HepG2 (cell line): ENCODE results near the gene LSM2. TPM values are rescaled to one million over a fixed set of nuclear protein-coding genes. Genes with fewer than 3 reads are reported as not detected.

Experiments
- AGO2 ChIP-seq: fragments of 200-400 bp; formaldehyde crosslinking; optimal IDR thresholded peaks from 2 replicates; pipeline ENCODE3; 2017; ENCODE audit warnings: mild to moderate bottlenecking, low read depth, low read length, moderate library complexity
- HNRNPL ChIP-seq: fragments of 200-400 bp; formaldehyde crosslinking; IDR thresholded peaks from 2 replicates; pipeline ENCODE4 v1.6.1; 2017; ENCODE audit warnings: mild to moderate bottlenecking, low read depth, low read length
- SMAD3 ChIP-seq: sonication (generic); formaldehyde crosslinking; IDR thresholded peaks from 2 replicates; pipeline ENCODE4 v1.4.0; 2020; ENCODE audit warnings: missing genetic modification reagents
- TAF1 ChIP-seq: sonication (generic); formaldehyde crosslinking; IDR thresholded peaks from 2 replicates; pipeline ENCODE4 v1.4.0; 2020; ENCODE audit warnings: missing genetic modification reagents
- TARDBP ChIP-seq: sonication (generic); formaldehyde crosslinking; IDR thresholded peaks from 2 replicates; pipeline ENCODE4 v1.8.0; 2022; ENCODE audit warnings: mild to moderate bottlenecking, missing genetic modification reagents
- YY1 ChIP-seq: IDR thresholded peaks from 2 replicates; pipeline ENCODE4 v1.6.1; 2011; ENCODE audit warnings: low read length, low read depth, moderate library complexity, mild to moderate bottlenecking; ENCODE audit not compliant: insufficient read depth, insufficient replicate concordance
- ZBTB3 ChIP-seq: sonication (generic); formaldehyde crosslinking; IDR thresholded peaks from 2 replicates; pipeline ENCODE4 v1.4.0; 2020; ENCODE audit warnings: low read depth, mild to moderate bottlenecking, moderate library complexity, missing genetic modification reagents, borderline replicate concordance
- ZNF281 ChIP-seq: sonication (generic); formaldehyde crosslinking; IDR thresholded peaks from 2 replicates; pipeline ENCODE4 v1.4.0; 2020; ENCODE audit warnings: missing genetic modification reagents, borderline replicate concordance
- ZNF335 ChIP-seq: sonication (generic); formaldehyde crosslinking; IDR thresholded peaks from 2 replicates; pipeline ENCODE4 v1.4.0; 2020; ENCODE audit warnings: missing genetic modification reagents
- polyA plus RNA-seq, 8 experiments: library from polyadenylated mRNA; depleted of rRNA in 3 of 8; stranded (reverse) in 7 of 8; unstranded in 1 of 8; fragments of >200 nt; fragmentation: Illumina TruSeq in 4 of 8; extraction: Trizol in 4 of 8; gene quantifications; 2 replicates each; pipeline versions ENCODE4 v1.2.1 to v1.2.3, GENCODE V29; 2011 to 2016; ENCODE audit warnings: low read depth in 4 of 8, missing spikeins in 1 of 8, mixed read lengths in 1 of 8; ENCODE audit not compliant: insufficient read depth in 1 of 8
- total RNA-seq, 5 experiments: library from RNA; depleted of rRNA; stranded (reverse); fragments of >200 nt; fragmentation: Illumina TruSeq; extraction: Trizol; gene quantifications; 2 replicates each; pipeline ENCODE4 v1.2.3, GENCODE V29; 2016; ENCODE audit warnings: low read depth in 1 of 5
- TF ChIP-seq, protein P1 (sequence below): sonication (generic); formaldehyde crosslinking; IDR thresholded peaks from 2 replicates; pipeline ENCODE4 v1.8.0; 2022; ENCODE audit warnings: mild to moderate bottlenecking, missing genetic modification reagents, moderate library complexity

LSM2 gene
- total and polyA plus RNA-seq, 2 of the 13 experiments (the other 11 are each of a cell fraction or from before 2014, with no cell fraction given) = 69.4 to 90.5 TPM

DNA sequence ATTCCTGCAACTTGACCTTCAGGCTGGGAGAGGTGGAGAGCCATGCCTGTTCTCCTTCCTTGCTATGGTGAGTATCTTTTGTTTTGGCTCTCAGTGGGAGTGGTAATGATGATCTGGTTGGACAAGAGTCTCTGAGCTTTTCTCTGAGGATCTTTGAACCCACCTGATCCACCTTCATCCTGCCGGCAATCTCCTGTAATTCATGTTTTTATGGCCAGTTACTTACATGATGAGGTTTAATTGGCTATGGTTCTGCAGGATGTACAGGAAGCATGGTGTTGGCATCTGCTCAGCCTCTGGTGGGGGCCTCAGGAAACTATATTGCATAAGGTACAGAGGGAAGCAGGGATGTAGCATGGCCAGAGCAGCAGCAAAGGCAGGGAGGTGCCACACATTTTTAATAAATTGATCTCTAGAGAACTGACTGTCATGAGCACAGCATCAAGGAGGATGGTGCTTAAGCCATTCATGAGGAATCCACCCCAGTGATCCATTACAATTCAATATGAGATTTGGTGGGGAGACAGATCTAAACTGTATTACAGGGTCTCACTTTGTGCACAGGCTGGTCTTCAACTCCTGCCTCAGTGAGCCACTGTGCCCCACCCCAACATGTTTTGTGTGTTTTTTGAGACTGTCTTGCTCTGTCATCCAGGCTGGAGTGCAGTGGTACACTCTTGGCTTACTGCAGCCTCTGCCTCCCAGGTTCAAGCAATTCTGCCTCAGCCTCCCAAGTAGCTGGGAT, 30.8 kb upstream of the LSM2 start (continued):
- TF ChIP-seq, protein P1, sequence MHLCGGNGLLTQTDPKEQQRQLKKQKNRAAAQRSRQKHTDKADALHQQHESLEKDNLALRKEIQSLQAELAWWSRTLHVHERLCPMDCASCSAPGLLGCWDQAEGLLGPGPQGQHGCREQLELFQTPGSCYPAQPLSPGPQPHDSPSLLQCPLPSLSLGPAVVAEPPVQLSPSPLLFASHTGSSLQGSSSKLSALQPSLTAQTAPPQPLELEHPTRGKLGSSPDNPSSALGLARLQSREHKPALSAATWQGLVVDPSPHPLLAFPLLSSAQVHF (CRISPR knock-in tag) = no peak
- TF ChIP-seq ZNF335 (CRISPR knock-in tag) (peak; percentile 68; the same call in 1 of the 2 replicates), AGO2 (peak; percentile 33), ZNF281 (CRISPR knock-in tag) (no peak), YY1 (no peak), SMAD3 (no peak), ZBTB3 (CRISPR knock-in tag) (no peak), TARDBP (0 out of 2 replicates have a peak, but pooled peaks have one; percentile 21), HNRNPL (no peak), TAF1 (peak; percentile 31; the same call in 1 of the 2 replicates)
